NCI-H2196 (cell line): Measurements from ENCODE around the gene RPL7L1.
"Not testable (repeated sequence)": the region's sequence is repeated elsewhere in the genome, so short reads cannot be mapped to it uniquely, and the experiment has no call there.

Experiments
- DNase-seq: peaks from one replicate; lab custom pipeline; 2025; ENCODE audit not compliant: unreplicated experiment; lab: John Stamatoyannopoulos, UW

RPL7L1 gene

DNA sequence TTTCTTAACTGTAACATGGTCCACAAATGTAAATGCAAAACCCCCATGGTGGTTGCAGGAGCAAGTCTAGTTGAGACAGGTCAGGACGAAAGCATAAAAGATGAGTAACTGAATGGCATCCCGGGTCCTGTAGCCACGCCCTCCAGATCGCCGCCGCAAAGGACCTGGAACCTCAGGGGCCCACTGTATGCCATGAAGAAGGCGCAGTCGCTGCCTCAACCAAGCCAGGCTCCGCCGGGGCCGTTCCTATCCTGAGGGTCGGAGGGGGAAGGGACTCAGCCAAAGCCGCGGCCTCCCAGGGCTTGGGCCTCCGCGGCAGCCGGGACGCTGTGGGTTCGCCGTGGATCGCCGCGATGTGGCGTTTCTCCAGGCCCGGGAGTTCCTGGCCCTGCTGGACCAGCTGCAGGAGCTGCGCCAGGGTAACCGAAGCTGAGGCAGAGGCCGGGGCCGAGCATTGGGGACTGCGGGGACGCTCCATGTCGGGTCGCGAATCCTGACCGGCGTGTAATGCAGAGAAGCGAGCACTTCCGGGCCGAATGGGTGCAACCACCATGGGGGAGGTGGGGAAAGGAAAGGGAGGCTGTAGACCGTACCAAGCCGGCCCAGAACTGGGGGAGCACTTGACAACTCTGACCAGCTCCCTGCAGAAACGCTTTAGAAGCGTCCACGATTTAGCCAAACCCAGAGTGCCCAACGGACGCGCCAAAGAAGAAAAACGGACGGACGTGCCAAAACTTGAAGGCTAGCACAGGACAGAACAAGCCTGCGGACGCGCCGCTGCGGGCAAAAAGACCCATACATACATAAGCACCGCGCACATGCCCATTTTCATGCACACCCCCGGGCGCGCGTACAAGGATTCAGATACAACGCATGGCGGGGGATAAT lies 11.1 kb downstream of the RPL7L1 start:
- peak; percentile 93 for DNase-seq

DNA sequence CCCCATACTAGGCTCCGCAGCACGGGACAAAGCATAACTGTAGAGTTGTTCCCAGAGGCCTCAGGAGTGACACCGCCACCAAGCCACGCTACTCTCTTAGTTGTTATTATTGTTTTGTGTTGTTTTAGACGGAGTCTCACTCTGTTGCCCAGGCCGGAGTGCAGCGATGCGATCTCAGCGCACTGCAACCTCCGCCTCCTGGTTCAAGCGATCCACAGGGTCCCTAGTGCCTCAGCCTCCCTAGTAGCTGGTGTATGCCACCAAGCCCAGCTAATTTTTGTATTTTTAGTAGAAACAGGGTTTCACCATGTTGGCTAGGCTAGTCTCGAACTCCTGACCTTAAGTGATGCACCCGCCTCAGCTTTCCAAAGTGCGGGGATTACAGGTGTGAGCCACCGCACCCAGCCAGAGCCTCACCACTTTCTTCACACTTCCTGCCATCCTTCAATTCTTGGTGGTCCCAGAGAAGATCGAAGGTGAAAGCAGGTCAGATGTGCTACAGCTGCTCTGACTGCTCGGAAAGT lies 11.8 kb downstream of the RPL7L1 start:
- no peak for DNase-seq

DNA sequence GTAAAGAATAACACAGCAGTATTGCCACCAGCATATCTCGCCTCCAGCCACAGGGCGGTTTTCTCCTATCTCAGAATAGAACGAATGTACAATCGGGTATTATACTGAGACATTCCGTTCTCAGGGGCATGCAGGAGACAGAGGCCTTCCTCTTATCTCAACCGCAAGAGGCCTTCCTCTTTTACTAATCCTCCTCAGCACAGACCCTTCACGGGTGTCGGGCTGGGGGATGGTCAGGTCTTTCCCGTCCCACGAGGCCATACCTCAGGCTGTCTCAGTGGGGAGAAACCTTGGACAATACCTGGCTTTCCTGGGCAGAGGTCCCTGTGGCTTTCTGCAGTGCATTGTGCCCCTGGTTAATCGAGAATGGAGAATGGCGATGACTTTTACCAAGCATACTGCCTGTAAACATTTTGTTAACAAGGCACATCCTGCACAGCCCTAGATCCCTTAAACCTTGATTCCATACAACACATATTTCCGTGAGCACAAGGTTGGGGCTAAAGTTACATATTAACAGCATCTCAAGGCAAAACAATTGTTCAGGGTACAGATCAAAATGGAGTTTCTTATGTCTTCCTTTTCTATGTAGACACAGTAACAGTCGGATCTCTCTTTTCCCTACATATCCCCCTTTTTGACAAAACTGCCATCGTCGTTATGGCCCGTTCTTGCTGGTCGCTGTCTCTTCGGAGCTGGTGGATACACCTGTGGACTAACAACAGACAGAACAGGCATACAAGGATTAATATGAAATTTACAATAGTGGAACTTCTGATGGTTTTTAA lies 14.8 kb downstream of the RPL7L1 start:
- DNase-seq: not testable (repeated sequence)

DNA sequence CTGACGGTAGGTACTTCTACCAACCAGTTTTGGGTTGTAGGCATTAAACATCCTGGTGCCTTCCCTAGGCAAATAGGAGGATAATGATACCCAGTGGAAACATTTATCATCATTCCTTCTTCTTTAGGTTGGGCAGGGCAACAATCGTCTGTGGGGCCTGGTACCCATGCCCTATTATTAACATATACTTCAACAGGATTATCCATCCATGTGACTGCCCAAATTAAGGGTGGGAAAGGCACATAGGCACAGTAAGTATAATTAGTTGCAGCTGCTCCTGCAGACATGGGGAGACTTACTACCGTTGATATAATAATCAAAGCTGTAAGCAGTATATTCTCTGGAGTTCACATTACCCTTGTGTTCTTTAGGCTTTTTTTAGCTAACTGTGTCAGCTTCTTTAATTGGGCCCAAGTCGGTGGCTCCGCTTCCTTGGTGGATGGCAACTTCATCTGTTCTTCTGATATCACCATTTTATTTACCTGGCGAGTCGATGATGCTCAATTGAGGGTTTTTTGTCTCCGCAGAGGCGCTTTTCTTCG lies 16.8 kb downstream of the RPL7L1 start:
- no peak for DNase-seq

DNA sequence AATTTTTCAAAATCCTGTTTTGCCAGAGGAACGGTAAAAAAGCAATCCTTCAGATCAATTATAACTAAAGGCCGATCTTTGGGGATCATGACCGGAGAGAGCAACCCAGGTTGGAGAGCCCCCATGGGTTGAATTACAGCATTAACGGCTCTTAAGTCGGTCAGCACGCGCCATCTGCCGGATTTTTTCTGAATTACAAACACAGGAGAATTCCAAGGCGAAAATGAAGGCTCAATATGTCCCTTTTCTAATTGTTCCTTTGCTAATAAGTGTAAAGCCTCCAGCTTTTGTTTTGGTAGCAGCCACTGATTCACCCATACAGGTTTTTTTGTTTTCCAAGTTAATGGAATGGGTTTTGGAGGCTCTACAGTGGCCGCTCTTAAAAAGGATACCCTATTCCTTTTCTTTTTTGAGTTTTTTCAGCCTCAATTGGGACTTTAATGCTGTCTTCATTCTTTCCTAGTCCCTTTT lies 19.5 kb downstream of the RPL7L1 start:
- peak; percentile 76 for DNase-seq

DNA sequence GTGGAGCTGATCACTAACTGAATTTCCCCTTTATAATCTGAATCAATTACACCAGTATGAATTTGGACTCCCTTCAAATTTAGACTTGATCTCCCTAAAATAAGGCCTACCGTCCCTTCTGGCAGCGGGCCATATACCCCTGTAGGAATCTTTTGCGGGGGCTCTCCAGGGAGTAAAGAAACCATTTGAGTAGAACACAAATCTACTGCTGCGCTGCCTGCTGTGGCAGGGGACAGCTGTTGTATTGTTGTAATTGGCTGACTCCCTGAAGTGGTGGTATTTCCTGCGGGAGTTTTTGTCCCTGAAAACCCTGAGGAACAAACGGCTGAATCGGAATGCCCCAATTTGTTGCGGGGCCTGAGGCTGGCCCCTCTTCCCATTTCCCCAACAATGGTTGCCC lies 20.5 kb downstream of the RPL7L1 start:
- no peak for DNase-seq

DNA sequence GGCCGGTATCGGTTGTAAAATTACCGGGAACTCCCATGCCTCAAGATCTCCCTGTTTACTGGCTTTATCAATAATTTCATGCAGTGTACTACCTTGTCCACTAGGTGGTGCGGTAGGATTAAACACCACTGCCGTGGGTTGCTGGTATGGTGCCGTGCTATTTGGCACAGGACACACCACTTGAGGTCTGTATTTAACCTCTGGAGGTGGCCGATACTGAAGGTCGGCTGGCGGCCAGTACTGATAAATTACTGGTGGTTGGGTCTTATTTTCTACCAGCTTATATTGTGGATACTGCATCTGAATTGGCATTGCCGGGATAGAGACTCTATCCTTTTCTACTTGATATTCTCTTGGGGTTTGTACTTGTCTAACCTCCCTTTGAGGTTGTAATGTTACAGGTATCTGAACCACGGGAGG lies 22.1 kb downstream of the RPL7L1 start:
- DNase-seq: peak; percentile 90

DNA sequence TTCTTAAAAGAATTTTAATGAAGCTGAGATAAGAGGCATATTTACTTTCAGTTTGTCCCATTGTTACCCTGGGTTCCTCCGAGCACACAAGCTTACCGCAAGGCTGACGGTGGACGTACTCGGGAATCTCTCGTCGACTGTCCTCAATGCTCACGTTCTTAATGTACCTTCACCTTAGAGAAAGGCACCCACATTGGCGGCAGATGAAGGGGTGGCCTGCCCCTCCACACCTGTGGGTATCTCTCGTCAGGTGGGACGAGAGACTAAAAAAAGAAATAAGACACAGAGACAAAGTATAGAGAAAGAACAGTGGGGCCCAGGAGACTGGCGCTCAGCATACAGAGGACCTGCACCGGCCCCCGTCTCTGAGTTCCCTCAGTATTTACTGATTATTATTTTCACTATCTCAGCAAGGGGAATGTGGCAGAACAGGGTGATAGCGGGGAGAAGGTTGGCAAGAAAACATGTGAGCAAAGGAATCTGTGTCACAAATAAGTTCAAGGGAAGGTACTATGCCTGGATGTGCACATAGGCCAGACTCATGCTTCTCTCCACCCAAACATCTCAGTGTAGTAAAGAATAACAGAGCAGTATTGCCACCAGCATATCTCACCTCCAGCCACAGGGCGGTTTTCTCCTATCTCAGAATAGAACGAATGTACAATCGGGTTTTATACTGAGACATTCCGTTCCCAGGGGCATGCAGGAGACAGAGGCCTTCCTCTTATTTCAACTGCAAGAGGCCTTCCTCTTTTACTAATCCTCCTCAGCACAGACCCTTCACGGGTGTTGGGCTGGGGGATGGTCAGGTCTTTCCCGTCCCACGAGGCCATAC lies 23.2 kb downstream of the RPL7L1 start:
- not testable (repeated sequence) for DNase-seq

DNA sequence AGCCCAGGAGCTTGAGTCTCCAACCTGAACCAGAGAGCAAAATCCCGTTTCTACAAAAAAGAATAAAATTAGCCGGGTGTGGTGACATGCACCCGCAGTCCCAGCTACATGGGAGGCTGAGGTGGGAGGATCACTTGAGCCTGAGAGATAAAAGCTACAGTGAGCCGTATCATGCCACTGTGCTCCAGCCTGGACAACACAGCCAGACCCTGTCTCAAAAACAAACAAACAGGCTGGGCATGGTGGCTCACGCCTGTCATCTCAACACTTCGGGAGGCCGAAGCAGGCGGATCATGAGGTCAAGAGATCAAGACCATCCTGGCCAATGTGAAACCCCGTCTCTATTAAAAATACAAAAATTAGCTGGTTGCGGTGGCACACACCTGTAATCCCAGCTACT lies 25.1 kb downstream of the RPL7L1 start:
- no peak for DNase-seq

DNA sequence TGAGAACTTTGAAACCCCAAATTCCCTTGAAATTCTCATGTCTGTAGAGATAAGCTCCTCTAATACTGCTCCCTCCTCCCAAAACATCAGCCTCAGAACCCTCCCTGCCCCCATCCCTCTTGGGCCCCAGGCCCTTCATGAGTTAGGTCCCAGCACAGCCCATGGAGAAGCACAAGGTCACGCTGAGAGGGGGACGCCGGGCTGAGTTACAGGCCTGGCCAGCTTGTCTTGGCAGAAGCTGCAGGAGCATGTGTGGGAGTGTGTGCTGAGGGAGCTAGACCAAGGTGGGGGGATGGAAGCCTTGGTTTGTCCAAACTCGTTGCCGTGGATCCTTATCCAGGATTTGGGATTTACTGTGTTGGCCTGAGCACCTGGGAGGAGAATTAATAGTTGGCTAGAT lies 27.9 kb downstream of the RPL7L1 start:
- no peak for DNase-seq

DNA sequence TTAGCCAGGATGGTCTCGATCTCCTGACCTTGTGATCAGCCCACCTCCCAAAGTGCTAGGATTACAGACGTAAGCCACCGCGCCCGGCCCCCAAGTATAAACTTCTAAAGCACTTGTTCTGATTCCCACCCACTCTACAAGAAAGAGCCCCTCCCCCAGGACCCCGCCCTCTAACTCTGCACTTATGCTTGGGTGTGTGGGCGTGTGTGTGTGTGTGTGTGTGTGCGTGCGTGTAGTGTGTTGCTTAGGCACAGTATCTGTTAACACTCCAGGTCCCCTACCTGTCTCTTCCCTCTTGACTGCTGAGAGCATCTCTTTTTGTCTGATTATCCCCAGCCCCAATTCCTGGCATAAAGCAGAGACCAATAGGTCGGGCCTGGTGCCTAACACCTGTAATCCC lies 30.4 kb downstream of the RPL7L1 start:
- DNase-seq: no peak

DNA sequence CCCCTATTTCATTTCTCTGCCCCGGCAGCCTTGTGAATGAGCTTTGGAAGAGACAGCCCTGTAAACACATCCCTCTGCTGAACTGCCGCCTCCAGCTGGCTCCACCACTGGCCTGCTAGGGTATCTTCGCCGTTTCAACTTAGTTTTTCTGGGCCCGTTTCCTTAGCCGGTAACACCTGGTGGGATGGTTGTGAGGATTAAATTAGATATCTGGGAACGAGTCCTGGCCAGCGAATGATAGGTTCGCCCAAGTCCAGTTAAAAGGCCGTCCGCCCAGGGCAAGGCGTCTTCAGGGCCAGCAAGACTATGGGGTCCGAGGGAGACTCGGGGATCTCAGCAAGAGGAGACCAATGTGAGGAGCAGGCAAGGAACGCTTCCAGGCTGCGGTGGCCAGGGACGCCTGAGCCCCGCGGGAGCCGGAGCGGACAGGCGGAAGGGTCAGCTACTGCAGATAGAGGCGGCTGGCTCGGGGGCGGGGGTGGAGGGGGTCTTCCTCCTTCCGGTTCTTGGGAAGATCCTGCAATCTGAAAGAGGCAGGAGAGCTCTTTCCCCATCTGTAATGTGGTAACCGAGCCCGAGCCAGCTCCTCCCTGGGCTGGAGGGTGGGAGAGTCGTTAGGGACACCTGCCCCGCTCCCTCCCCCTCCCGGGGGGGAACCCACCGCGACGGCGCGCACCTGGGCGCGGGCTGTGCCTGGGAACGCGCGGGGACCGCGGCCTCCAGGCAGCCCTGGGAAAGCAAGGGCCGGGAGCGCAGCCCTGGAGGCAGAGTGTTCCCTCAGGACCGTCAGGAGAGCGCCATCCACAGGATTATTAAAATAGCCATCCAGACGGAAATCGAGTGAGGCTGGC lies 32.0 kb downstream of the RPL7L1 start:
- DNase-seq: no peak

DNA sequence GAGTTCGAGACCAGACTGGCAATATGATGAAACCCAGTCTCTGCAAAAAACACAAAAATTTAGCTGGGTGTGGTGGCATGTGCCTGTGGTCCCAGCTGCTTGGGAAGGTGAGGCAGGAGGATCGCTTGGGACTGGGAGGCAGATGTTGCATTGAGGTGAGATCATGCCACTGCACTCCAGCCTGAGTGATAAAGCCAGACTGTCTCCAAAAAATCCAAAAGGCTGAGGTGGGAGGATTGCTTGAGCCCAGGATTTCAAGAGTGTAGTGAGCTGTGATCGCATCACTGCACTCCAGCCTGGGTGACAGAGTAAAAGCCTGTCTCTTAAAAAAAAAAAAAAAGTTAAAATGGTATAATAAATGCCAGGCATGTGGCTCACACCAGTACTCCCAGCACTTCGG lies 35.1 kb downstream of the RPL7L1 start:
- no peak for DNase-seq

DNA sequence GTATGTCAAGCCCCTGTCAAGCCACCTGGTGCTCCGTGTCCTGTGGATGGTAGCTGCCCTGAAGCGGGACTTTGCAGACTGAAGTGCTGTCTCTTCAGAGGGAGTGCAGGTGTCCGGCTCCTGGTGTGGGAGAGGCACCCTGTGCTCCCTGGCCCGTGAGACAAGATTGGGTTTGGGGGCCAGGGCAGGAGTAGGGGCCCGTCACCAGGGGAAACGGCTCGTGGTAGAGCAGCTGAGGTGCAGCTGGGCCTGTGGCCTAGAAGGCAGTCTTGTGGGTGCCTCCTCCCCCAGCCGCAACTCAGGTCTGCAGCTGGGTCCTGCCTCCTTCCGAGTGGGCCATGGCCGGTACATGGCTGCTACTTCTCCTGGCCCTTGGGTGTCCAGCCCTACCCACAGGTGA lies 36.3 kb downstream of the RPL7L1 start, which contains the start of gene PTCRA:
PTCRA (plus strand) TSS at position 322 of the 400 bp plus-strand sequence; CDS start at position 339, 17 bp downstream.
- DNase-seq: no peak

DNA sequence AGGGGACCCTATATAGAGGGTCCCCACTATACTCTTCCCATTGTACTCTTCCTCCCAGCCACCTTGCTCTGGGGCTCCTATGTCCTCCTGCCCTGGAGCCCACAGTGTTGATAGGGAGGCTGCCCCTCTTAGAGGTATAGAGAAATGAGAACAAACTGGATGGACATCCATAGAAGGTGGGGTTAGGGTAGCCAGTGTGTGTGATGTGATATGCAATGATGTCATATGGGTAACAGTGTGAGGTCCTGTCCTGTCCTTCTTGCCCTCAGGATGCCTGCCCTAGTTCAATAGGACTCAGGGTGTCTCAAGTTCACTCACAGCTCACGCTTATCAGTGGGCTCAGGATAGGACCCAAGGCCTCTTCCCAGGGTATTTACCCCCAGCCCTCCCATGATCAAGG lies 36.9 kb downstream of the RPL7L1 start:
- DNase-seq: no peak

DNA sequence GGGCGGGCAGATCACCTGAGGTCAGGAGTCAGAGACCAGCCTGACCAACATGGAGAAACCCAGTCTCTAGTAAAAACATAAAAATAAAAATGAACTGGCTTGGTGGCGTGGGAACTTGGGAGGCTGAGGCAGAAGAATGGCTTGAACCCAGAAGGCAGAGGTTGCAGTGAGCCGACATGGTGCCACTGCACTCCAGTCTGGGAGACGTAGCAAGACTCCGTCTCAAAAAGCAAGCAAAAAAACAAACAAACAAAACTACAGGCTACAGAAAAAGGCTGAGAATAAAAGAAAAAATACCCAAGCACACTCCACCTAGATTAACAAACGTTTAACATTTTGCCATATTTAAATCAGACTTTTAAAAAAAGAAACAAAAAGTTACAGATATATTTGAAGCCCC lies 42.4 kb downstream of the RPL7L1 start:
- no peak for DNase-seq

DNA sequence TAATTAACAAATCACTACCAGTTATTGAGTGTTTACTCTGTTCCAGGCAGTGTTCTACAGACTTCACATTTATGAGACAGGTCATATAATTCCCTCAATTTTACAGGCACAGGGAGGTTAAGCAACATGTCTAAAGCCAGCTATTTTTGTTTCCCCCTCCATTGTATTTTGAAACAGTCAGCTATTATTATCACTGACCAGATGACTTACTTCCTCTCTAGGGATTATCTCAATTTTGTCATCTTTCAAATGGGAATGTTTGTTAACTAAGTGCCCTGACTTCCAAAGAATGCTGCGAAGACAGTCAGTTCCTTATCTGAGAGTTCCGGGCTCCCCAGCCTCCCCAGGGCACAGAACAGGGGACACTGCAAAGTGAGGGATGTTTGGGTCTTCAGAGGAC lies 44.2 kb downstream of the RPL7L1 start:
- DNase-seq: no peak

DNA sequence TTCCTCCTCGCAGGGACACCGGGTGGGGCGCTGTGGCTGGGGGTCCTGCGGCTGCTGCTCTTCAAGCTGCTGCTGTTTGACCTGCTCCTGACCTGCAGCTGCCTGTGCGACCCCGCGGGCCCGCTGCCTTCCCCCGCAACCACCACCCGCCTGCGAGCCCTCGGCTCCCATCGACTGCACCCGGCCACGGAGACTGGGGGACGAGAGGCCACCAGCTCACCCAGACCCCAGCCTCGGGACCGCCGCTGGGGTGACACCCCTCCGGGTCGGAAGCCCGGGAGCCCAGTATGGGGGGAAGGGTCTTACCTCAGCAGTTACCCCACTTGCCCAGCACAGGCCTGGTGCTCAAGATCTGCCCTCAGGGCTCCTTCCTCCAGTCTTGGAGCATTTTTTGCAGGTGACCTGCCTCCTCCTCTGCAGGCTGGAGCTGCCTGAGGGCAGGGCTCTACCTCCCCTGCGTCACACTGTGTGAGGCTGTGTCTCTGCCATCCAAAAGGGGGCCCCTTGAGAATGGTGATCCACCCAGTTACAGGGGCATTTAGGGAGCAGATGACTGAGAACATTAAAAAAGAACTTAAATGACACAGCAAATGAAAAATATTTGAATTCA lies 45.9 kb downstream of the RPL7L1 start:
- DNase-seq: no peak
